Neural cell (in vitro differentiated cells): Measurements from ENCODE around the gene NCKAP5L. TPM values are rescaled to one million over a fixed set of nuclear protein-coding genes. Genes with fewer than 3 reads are reported as not detected.

Experiments used
- H2AFZ ChIP-seq: fragments of 200-600, 300-800 bp; sonication (generic), shearing (Covaris generic); 2 replicates; pipeline ENCODE4 v1.6.0; 2014; ENCODE audit warnings: low read depth, mild to moderate bottlenecking, antibody characterized with exemption, low read length, moderate library complexity
- H3F3A ChIP-seq: fragments of 200-600 bp; shearing (Covaris generic); 2 replicates; pipeline ENCODE4 v1.6.1; 2016; ENCODE audit warnings: mild to moderate bottlenecking, moderate library complexity, mixed read lengths, antibody characterized with exemption, low read length; ENCODE audit not compliant: insufficient read depth, poor library complexity, severe bottlenecking
- H3K27ac ChIP-seq: fragments of 200-600, 300-800 bp; sonication (generic), shearing (Covaris generic); 2 replicates; pipeline ENCODE4 v1.5.1; 2014; ENCODE audit warnings: mild to moderate bottlenecking, low read length, moderate library complexity
- H3K27me3 ChIP-seq: fragments of 300-800, 200-600 bp; sonication (generic), shearing (Covaris generic); 2 replicates; pipeline ENCODE4 v1.6.0; 2014; ENCODE audit warnings: mild to moderate bottlenecking, low read depth, low read length, moderate library complexity; ENCODE audit not compliant: insufficient read depth
- H3K36me3 ChIP-seq: fragments of 300-800, 200-600 bp; sonication (generic), shearing (Covaris generic); 2 replicates; pipeline ENCODE4 v1.5.1; 2014; ENCODE audit warnings: mild to moderate bottlenecking, antibody characterized with exemption, low read length, moderate library complexity; ENCODE audit not compliant: insufficient read depth
- H3K4me2 ChIP-seq: fragments of 300-800, 200-600 bp; sonication (generic), shearing (Covaris generic); 2 replicates; pipeline ENCODE4 v1.6.0; 2014; ENCODE audit warnings: mild to moderate bottlenecking, low read length
- H3K4me3 ChIP-seq: fragments of 300-800, 200-600 bp; sonication (generic), shearing (Covaris generic); 2 replicates; pipeline ENCODE4 v1.5.1; 2014; ENCODE audit warnings: mild to moderate bottlenecking, low read length, moderate library complexity
- H3K79me2 ChIP-seq: fragments of 200-600 bp; shearing (Covaris generic); replicated peaks from 2 replicates; pipeline ENCODE4 v1.6.0; 2014; ENCODE audit warnings: mild to moderate bottlenecking, low read length, moderate library complexity; ENCODE audit not compliant: insufficient read depth
- H3K9ac ChIP-seq: fragments of 300-800, 200-600 bp; sonication (generic), shearing (Covaris generic); 2 replicates; pipeline ENCODE4 v1.6.1; 2016; ENCODE audit warnings: mild to moderate bottlenecking, low read length, mixed read lengths
- H3K9me2 ChIP-seq: fragments of 200-600 bp; shearing (Covaris generic); 2 replicates; pipeline ENCODE4 v1.6.1; 2016; ENCODE audit warnings: mild to moderate bottlenecking, low read length, mixed read lengths; ENCODE audit not compliant: insufficient read depth
- H3K9me3 ChIP-seq: fragments of 200-600, 300-800 bp; sonication (generic), shearing (Covaris generic); 2 replicates; pipeline ENCODE4 v1.6.1; 2016; ENCODE audit warnings: mild to moderate bottlenecking, mixed run types, low read length, moderate library complexity, mixed read lengths
- H4K20me1 ChIP-seq: fragments of 200-600 bp; shearing (Covaris generic); 2 replicates; pipeline ENCODE4 v1.6.1; 2016; ENCODE audit warnings: mild to moderate bottlenecking, mixed run types; ENCODE audit not compliant: insufficient read depth
- CTCF ChIP-seq: fragments of 450-650 bp; IDR thresholded peaks from 2 replicates; pipeline ENCODE4 v1.5.1; 2014; ENCODE audit warnings: antibody characterized with exemption, mild to moderate bottlenecking, moderate library complexity; ENCODE audit not compliant: poor library complexity, severe bottlenecking
- EP300 ChIP-seq: fragments of 450-650 bp; conservative IDR thresholded peaks from 2 replicates; pipeline ENCODE4 v1.6.1; 2014; ENCODE audit warnings: antibody characterized with exemption, mild to moderate bottlenecking, moderate library complexity; ENCODE audit not compliant: poor library complexity, severe bottlenecking
- EZH2 ChIP-seq: fragments of 200-600, 300-800 bp; shearing (Covaris generic), sonication (generic); IDR thresholded peaks from 2 replicates; pipeline ENCODE4 v1.6.1; 2014; ENCODE audit warnings: antibody characterized with exemption, low read length, borderline replicate concordance, mild to moderate bottlenecking; ENCODE audit not compliant: insufficient read depth, poor library complexity, severe bottlenecking
- MXI1 ChIP-seq: fragments of 450-650 bp; conservative IDR thresholded peaks from 2 replicates; pipeline ENCODE4 v1.6.1; 2014; ENCODE audit warnings: antibody characterized with exemption, mild to moderate bottlenecking; ENCODE audit not compliant: poor library complexity, severe bottlenecking
- POLR2AphosphoS5 ChIP-seq: IDR thresholded peaks from 2 replicates; pipeline ENCODE4 v1.6.1; 2012
- RAD21 ChIP-seq: fragments of 450-650 bp; conservative IDR thresholded peaks from 2 replicates; pipeline ENCODE4 v1.6.1; 2014; ENCODE audit warnings: antibody characterized with exemption, mild to moderate bottlenecking, moderate library complexity
- REST ChIP-seq: IDR thresholded peaks from 2 replicates; pipeline ENCODE4 v1.6.1; 2012; ENCODE audit warnings: borderline replicate concordance
- SMC3 ChIP-seq: fragments of 450-650 bp; conservative IDR thresholded peaks from 2 replicates; pipeline ENCODE4 v1.6.1; 2014; ENCODE audit warnings: antibody characterized with exemption, mild to moderate bottlenecking, moderate library complexity; ENCODE audit not compliant: poor library complexity
- TAF1 ChIP-seq: IDR thresholded peaks from 2 replicates; pipeline ENCODE4 v1.6.1; 2012; ENCODE audit warnings: low read depth
- polyA plus RNA-seq: library from polyadenylated mRNA; depleted of rRNA; stranded (reverse); fragments of >200 nt; gene quantifications from 2 replicates; pipeline ENCODE4 v1.2.3, GENCODE V29; 2014

Gene NCKAP5L
- polyA plus RNA-seq, 1 donor from 2014 or later: 6.2 TPM

- H3K9me3 ChIP-seq: no peaks in the 10 kb centered on the region
- H3K9ac ChIP-seq: no peak overlapping the region
- H3K27me3 ChIP-seq: no peaks in the 10 kb centered on the region
- H2AFZ ChIP-seq: no peak overlapping the region
- H3K27ac ChIP-seq: no peak overlapping the region
- no peaks in the 10 kb centered on the region for H3K79me2 ChIP-seq
- H3K9me2 ChIP-seq: no peaks in the 10 kb centered on the region
- no peaks in the 10 kb centered on the region for H3K36me3 ChIP-seq
- no peak for TF ChIP-seq EZH2
- no peak for TF ChIP-seq REST
- TF ChIP-seq RAD21: no peak
- no peak for TF ChIP-seq MXI1
- TF ChIP-seq CTCF: no peak
- no peak for TF ChIP-seq POLR2AphosphoS5
- TF ChIP-seq SMC3: no peak
- TF ChIP-seq TAF1: no peak
- no peak for TF ChIP-seq EP300
- no peak overlapping the region for H3K4me3 ChIP-seq
- H4K20me1 ChIP-seq: no peaks in the 10 kb centered on the region
- H3K4me2 ChIP-seq: no peak overlapping the region
- H3F3A ChIP-seq: no peaks in the 10 kb centered on the region
Measured at GRCh38 chr12:49793620-49794019, 34.6 kb downstream of the NCKAP5L start.

DNA sequence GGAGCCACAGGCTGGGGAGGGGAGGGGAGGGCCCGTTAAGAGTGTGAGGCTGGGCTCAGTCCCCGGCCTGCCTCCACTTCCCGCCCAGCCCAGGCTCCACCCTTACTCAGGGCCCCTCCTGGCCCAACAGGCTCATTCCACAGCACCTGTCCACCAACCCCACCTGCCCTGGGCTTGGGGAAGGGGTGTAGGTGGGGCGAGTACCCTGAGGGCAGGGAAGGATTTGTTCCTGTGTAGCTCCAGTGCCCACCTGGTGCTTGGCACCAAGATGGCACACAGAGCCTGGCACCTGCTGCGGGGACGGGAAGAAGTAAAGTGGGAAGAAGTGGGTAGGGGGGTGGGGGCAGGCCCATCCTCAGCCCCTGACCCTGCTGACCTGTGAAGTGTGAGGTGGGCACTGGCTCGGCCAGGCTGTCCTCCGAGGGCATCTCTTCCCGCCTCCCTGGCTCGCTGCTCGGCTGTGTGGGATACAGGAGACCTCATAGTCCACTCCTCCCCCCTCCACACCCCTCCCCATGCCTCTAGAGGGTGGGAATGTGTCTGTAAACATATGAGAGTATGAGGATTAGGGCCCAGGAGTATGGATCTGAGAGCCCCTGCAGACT is 35.1 kb downstream of the NCKAP5L start:
- Histone ChIP-seq H3K79me2 (no peaks in the 10 kb centered on the region), H3K27me3 (no peaks in the 10 kb centered on the region), H3K4me2 (no peak overlapping the region), H3K36me3 (no peaks in the 10 kb centered on the region), H3F3A (no peaks in the 10 kb centered on the region), H2AFZ (no peak overlapping the region), H3K9me3 (no peaks in the 10 kb centered on the region), H3K9ac (no peak overlapping the region), H3K4me3 (no peak overlapping the region), H4K20me1 (no peaks in the 10 kb centered on the region), H3K9me2 (no peaks in the 10 kb centered on the region), H3K27ac (no peak overlapping the region)
- TF ChIP-seq EZH2 (no peak), REST (no peak), POLR2AphosphoS5 (no peak), TAF1 (no peak), RAD21 (no peak), MXI1 (no peak), EP300 (no peak), SMC3 (no peak), CTCF (no peak)
